ENCODE results near the gene CCT4.
"Not testable (repeated sequence)": the region's sequence is repeated elsewhere in the genome, so short reads cannot be mapped to it uniquely, and the experiment has no call there.

The CCT4 gene, protein sequence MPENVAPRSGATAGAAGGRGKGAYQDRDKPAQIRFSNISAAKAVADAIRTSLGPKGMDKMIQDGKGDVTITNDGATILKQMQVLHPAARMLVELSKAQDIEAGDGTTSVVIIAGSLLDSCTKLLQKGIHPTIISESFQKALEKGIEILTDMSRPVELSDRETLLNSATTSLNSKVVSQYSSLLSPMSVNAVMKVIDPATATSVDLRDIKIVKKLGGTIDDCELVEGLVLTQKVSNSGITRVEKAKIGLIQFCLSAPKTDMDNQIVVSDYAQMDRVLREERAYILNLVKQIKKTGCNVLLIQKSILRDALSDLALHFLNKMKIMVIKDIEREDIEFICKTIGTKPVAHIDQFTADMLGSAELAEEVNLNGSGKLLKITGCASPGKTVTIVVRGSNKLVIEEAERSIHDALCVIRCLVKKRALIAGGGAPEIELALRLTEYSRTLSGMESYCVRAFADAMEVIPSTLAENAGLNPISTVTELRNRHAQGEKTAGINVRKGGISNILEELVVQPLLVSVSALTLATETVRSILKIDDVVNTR

DNA sequence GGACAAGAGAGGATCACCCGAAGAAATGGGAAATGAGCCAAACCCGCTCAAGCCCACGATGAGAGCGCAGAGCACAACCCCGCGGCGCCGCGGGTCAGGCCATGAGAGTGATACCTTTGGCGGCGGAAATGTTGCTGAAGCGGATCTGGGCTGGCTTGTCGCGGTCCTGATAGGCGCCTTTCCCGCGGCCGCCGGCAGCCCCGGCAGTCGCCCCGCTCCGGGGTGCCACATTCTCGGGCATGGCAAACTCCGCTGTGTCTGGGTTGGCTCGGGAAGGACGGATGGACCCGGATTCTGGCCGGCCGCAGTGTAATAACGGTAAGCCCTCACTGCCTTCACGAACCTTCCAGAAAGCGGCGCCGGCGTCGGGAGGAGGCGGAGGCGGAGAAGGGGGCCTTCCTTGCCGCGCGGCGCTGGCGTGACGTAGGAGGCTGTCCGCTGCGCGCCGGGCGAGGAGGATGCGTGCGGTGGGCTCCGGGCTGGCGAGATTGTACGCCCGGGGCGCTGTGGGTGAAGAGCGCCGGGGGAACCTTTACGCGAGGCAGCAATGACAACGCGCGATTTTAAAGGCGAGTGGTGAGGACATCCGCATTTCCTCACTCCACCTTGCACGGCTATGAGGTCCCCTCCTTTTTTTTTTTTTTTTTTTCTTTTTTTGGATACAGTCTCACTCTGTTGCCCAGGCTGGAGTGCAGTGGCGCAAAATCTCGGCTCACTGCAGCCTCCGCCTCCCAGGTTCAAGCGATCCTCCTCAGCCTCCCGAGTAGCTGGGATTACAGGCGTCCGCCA is at the start of gene CCT4:
Gene CCT4 (minus strand): TSS at position 390 of the 789 bp plus-strand sequence. CDS start 149 bp downstream, at position 241.
- DNase-seq (ENCODE audit: low read depth), result peak; percentile 91

GRCh38 chr2:61937886-61938285 is 49.4 kb upstream of the CCT4 start:
- DNase-seq (ENCODE audit: low read depth), result no peak

DNA sequence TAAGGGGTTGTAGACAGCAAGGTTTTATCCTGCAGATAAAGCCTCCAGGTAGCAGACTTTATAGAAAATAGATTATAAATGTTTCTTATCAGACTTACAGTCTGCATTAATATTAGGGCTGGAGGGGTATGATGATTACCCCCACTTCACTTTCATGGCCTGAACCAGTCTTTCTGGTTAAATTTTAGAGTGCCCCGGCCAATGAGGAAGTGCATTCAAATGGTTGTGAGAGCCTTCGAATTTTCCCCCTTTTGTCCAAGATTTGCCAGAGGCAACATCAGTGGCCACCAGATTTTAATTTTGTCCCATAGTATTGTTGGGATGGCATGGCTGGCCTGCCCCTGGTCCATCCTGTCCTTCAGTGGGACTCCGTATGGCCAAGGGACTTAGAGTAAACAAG is 48.6 kb upstream of the CCT4 start:
- DNase-seq (ENCODE audit: low read depth), result no peak

- no peak for DNase-seq (ENCODE audit: low read depth)
Measured at GRCh38 chr2:61928826-61929461, 40.5 kb upstream of the CCT4 start.

DNA sequence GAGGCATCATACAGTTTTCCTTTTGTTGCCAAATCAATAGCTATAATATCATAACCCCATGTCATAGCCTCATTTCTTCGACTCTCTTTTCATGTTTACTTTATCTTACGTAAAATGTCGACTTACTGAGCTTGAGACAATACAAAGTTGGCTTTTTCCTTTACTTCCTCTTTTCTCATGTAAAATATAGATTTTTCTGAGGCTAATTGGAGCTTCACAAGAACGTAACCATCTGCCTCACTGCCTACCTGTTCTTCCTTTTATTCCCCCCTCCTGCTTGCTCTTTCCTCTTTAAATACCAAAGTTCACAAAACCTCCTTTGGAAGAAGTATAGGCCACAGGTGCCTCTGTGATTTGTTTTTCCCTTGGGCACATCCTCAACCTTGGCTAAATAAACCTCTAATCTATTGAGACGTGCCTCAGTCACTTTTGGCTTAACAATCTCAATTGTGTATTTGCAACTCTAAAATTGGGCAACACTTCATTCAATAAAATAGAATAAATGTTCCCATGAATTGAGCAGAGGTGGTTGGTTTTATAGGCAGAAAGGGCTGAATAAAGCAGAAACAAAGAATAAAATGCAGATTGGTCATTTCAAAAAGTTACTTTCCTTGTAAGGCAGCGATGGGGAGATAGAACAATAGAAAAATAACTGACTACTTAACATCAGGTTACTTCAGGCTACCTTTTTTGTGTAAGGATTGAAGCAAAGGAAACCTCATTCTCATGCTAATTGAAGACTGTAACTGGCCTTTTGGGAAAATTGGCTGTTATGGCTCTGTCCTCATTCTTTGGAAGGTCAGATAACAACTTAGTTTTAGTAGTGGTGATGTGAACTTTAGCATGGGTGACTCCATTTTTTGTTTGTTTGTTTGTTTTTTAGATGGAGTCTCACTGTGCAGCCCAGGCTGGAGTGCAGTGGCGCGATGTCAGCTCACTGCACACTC is 38.3 kb upstream of the CCT4 start:
- no peak for DNase-seq (ENCODE audit: low read depth)

GRCh38 chr2:61924895-61925663 is 36.6 kb upstream of the CCT4 start:
- no peak for DNase-seq (ENCODE audit: low read depth)

DNA sequence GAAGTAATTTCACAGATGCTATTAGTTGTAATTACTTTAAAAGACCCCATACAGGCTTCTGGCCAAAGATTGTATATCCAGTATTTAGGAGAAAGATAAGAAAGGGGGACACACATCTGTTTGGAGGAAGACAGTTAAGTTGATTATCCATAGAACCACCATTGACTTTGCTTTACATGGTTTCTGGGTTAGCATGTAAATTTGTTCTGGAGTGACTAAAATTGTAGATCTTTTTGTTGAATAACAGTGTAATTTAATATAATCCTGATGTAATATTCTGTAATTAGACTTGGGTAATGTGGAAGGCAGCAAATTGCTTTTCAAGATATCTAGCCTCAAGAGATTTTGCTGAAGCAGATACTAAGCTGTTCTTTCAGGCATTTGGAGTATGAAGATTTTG is 34.3 kb upstream of the CCT4 start:
- no peak for DNase-seq (ENCODE audit: low read depth)

DNA sequence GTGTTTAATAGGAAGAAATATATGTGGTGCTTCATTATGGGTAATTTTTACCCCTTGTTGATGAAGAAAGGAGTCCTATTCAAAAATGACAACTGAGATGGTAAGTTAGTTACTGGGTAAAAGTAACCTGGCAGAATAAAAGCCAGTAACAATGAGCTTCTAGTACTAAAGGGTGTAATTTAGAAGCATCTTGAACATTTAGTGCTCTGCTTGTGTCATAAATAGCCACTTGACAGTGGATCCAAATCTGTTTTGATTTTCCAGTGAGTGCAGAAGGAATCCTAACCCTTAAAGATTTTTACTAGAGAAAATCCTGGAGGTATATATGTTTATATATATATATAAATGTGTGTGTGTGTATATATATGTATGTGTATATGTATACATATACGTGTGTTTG is 32.1 kb upstream of the CCT4 start:
- DNase-seq (ENCODE audit: low read depth), result no peak

DNA sequence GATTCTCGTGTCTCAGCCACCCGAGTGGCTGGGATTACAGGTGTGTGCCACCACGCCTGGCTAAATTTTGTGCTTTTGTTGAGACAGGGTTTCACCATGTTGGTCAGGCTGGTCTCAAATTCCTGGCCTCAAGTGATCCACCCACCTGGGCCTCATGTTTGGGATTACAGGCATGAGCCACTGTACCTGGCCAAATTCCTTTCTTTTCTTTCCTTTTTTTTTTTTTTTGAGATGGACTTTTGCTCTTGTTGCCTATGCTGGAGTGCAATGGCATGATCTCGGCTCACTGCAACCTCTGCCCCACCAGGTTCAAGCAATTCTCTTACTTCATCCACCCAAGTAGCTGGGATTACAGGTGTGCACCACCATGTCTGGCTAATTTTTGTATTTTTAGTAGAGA is 26.3 kb upstream of the CCT4 start:
- DNase-seq (ENCODE audit: low read depth), result not testable (repeated sequence)

DNA sequence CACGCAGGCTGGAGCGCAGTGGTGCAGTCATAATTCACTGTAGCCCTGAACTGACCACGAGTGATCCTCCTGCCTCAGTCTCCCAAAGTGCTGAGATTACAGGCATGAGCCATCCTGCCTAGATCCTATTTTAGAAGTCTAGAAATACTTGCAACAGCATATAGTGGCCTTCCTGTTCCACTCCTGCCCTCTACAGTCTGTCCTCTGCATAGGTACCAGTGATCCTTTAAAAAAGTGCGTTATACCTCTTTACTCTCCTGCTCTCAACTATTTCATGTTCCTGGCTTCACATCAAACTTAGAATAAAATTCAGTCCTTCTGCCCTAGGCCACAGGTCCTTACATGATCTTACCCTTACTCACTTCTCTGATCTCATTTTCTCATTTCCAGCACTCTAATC is 23.1 kb upstream of the CCT4 start:
- no peak for DNase-seq (ENCODE audit: low read depth)

DNA sequence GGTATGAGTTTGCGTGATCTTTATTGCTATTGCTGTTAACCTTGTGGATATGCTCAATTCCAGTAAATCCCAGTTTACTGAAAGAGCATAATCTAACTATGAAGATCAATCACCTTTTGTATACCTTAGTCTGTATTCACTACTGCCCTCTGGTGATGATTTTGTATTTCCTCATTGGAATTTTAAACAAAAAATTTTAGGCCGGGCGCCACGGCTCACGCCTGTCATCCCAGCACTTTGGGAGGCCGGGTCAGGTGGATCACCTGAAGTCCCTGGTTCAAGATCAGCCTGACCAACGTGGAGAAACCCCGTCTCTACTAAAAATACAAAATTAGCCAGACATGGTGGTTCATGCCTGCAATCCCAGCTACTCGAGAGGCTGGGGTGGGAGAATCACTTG is 22.1 kb upstream of the CCT4 start:
- DNase-seq (ENCODE audit: low read depth), result no peak

- no peak for DNase-seq (ENCODE audit: low read depth)
Measured at GRCh38 chr2:61909116-61909515, 20.7 kb upstream of the CCT4 start.

- no peak for DNase-seq (ENCODE audit: low read depth)
Measured at GRCh38 chr2:61906186-61906470, 17.7 kb upstream of the CCT4 start.

DNA sequence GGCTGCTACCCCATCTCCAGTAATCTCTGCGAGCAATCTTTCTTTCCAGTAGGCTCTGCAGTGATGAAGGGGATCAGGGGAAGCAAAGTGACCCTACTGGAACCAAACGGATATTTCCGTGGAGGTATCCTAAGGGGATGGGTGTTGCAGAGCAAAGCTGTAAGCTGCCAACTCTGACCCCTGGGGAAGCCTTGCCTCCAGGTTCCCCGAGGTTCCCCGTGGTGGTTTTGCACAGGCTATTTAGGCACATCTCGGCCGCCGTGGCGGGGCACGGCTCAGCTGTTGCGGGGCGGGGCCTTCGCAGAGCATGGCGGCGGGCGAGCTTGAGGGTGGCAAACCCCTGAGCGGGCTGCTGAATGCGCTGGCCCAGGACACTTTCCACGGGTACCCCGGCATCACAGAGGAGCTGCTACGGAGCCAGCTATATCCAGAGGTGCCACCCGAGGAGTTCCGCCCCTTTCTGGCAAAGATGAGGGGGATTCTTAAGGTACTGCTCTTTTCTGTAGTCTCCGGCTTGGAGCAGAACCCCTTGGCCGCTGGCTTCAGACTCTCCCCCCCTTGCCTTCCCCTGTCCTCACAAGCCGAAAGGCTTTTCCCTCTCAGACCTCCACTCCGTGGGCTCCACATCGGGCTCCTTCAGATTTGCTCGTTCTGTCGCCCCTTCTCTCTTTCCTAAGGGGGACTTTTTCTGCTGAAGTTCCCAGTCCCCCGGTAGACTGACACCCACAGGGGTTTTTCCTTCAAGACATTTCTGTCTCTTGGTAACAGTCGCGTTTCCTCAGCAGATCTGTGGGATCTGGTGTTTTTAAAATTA is 17.1 kb upstream of the CCT4 start, which contains the start of gene COMMD1:
Gene COMMD1 (plus strand): TSS at position 303 of the 814 bp plus-strand sequence. CDS start 5 bp downstream, at position 308.
- DNase-seq (ENCODE audit: low read depth), result peak; percentile 81

GRCh38 chr2:61900281-61900680 is 11.8 kb upstream of the CCT4 start:
- DNase-seq (ENCODE audit: low read depth), result no peak

- no peak for DNase-seq (ENCODE audit: low read depth)
Measured at GRCh38 chr2:61898810-61899209, 10.4 kb upstream of the CCT4 start.

DNA sequence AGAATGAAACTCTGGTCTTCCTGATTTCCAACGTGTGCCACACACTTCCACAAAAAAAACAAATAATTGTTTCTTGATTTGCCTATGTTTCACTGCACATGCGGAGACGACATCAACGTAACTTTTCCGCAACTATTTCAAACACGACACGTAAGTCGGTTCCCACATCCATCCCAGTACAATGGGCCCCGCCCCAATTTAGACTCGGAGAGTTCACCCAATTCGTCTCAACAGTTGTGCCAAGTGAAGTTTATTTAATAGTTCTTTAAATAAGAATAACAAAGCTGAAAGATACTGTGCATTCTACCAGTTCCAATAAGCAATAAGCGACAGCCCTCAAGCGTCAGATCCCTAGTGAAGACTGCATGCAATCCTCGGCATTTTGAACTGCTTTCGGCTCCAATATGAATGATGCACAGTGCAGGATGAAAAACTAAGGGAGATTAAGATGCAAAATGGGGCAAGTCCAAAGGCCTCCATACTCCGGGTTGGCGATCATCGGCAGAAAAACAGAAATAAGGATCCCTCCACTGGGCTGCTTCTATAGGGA is 664 bp downstream of the CCT4 start:
- no peak for DNase-seq (ENCODE audit: low read depth)

GRCh38 chr2:61885896-61886603 is 2.4 kb downstream of the CCT4 start:
- no peak for DNase-seq (ENCODE audit: low read depth)

- no peak for DNase-seq (ENCODE audit: low read depth)
Measured at GRCh38 chr2:61882850-61883249, 5.6 kb downstream of the CCT4 start.

All from activated T-cell treated with anti-CD3 and anti-CD28 coated beads for 48 hours (primary cell).